GM21619 (cell line): Measurements from ENCODE around the gene TAF11L14.

Source experiments
- ATAC-seq: cut with Tn5 transposase; IDR thresholded peaks from one replicate; pipeline ENCODE4 v1.9.1; 2021; ENCODE audit not compliant: unreplicated experiment

The TAF11L14 gene

GRCh38 chr5:17678751-17679324, 44.6 kb downstream of the TAF11L14 start:
- no peak for ATAC-seq

DNA sequence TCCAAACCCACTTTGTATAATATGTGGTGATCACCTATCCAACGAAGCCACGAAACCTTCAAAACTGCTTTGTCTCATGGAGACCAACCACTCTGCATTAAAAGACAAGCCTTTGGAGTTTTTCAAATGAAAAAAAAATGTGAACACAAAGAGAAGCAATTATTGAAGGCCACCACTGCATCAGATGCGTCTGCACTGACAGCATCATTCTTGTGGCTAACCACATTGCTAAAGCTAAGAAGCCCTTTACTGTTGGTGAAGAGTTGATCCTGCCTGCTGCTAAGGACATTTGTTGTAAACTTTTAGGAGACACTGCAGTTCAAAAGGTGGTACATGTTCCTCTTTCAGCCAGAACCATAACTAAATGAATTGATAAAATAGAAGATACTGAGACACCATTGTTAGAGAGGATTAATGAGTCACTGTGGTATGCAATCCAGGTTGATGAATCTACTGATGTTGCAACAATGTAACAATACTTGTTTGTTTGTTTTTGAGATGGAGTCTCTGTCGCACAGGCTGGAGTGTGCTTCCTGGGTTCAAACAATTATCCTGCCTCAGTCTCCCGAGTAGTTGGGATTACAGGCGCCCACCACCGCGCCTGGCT, 45.4 kb downstream of the TAF11L14 start:
- no peak for ATAC-seq

DNA sequence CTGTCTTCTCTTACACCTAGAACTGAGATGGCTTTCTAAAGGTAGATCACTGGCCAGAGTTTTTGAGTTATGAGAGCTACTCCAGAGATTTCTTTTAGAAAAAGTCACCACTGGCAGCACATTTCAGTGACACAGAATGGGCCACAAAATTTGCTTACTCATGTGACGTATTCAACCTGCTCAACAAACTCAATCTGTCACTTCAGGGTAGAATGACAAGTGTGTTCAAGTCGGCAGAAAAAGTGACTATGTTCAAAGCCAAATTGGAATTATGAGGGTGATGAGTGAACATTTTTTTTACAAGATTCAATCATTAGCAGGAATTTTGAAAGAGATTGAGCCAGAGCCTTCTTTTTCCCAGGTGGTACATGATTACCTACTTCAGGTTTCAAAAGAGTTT, 46.5 kb downstream of the TAF11L14 start:
- no peak for ATAC-seq
